Measurements from ENCODE around the gene SRXN1.

The SRXN1 gene

GRCh38 chr20:611047-611842 is 41.8 kb downstream of the SRXN1 start:
- Histone ChIP-seq H3K4me3 (0 out of 2 replicates have a peak overlapping the region, but pooled peaks have one; percentile 14), H3K36me3 (ENCODE audit: insufficient read depth, low read length) (no peaks in the 10 kb centered on the region), H3K9ac (ENCODE audit: insufficient read length) (no peak overlapping the region), H3K27ac (no peak overlapping the region), H3K9me3 (ENCODE audit: low read depth, low read length) (no peaks in the 10 kb centered on the region)
- TF ChIP-seq FOXP2 (optimal IDR thresholded peaks at IDR 0.05; ENCODE audit: control extremely low read depth, extremely low read length, insufficient read depth), result no peak
- no peak for DNase-seq (ENCODE audit: low read depth, low spot score)

GRCh38 chr20:610130-611046 is 42.6 kb downstream of the SRXN1 start, which contains the start of gene TCF15:
TCF15 (minus strand) TSS chr20:610309; CDS start chr20:610237, 72 bp downstream.
- Histone ChIP-seq H3K4me3 (peak within 1 kb of the TSS; percentile 71), H3K27ac (no peak within 1 kb of the TSS), H3K9ac (ENCODE audit: insufficient read length) (no peak within 1 kb of the TSS), H3K36me3 (ENCODE audit: insufficient read depth, low read length) (no peaks in the 10 kb centered on the region), H3K9me3 (ENCODE audit: low read depth, low read length) (no peaks in the 10 kb centered on the region)
- TF ChIP-seq FOXP2 (optimal IDR thresholded peaks at IDR 0.05; ENCODE audit: control extremely low read depth, extremely low read length, insufficient read depth) (no peak), EZH2 (IDR thresholded peaks at IDR 0.05) (no peak), POLR2AphosphoS5 (IDR thresholded peaks at IDR 0.05; ENCODE audit: borderline replicate concordance, low read depth, low read length) (no peak)
- no peak for DNase-seq (ENCODE audit: low read depth, low spot score)

GRCh38 chr20:609371-609964 is 43.5 kb downstream of the SRXN1 start:
- Histone ChIP-seq H3K4me3 (peak overlapping the region; percentile 71), H3K36me3 (ENCODE audit: insufficient read depth, low read length) (no peaks in the 10 kb centered on the region), H3K9ac (ENCODE audit: insufficient read length) (no peak overlapping the region), H3K9me3 (ENCODE audit: low read depth, low read length) (no peaks in the 10 kb centered on the region), H3K27ac (no peak overlapping the region)
- DNase-seq (ENCODE audit: low read depth, low spot score), result no peak
- TF ChIP-seq FOXP2 (optimal IDR thresholded peaks at IDR 0.05; ENCODE audit: control extremely low read depth, extremely low read length, insufficient read depth) (no peak), POLR2AphosphoS5 (IDR thresholded peaks at IDR 0.05; ENCODE audit: borderline replicate concordance, low read depth, low read length) (no peak), EZH2 (IDR thresholded peaks at IDR 0.05) (no peak)

GRCh38 chr20:608970-609369 is 44.0 kb downstream of the SRXN1 start:
- H3K36me3 ChIP-seq (ENCODE audit: insufficient read depth, low read length), result no peaks in the 10 kb centered on the region
- DNase-seq (ENCODE audit: low read depth, low spot score), result no peak
- H3K27ac ChIP-seq, result no peak overlapping the region
- no peak overlapping the region for H3K4me3 ChIP-seq
- no peak for TF ChIP-seq EZH2 (IDR thresholded peaks at IDR 0.05)
- TF ChIP-seq FOXP2 (optimal IDR thresholded peaks at IDR 0.05; ENCODE audit: control extremely low read depth, extremely low read length, insufficient read depth), result no peak
- no peak for TF ChIP-seq POLR2AphosphoS5 (IDR thresholded peaks at IDR 0.05; ENCODE audit: borderline replicate concordance, low read depth, low read length)
- no peak overlapping the region for H3K9ac ChIP-seq (ENCODE audit: insufficient read length)
- no peaks in the 10 kb centered on the region for H3K9me3 ChIP-seq (ENCODE audit: low read depth, low read length)

- H3K27ac ChIP-seq, result no peak overlapping the region
- H3K9me3 ChIP-seq (ENCODE audit: low read depth, low read length), result no peaks in the 10 kb centered on the region
- no peaks in the 10 kb centered on the region for H3K36me3 ChIP-seq (ENCODE audit: insufficient read depth, low read length)
- no peak for DNase-seq (ENCODE audit: low read depth, low spot score)
- no peak for TF ChIP-seq FOXP2 (optimal IDR thresholded peaks at IDR 0.05; ENCODE audit: control extremely low read depth, extremely low read length, insufficient read depth)
- H3K9ac ChIP-seq (ENCODE audit: insufficient read length), result no peak overlapping the region
- H3K4me3 ChIP-seq, result no peak overlapping the region
These were observed 45.5 kb downstream of the SRXN1 start for GRCh38 chr20:607476-607875.

GRCh38 chr20:605237-605636 is 47.8 kb downstream of the SRXN1 start:
- DNase-seq (ENCODE audit: low read depth, low spot score), result no peak
- no peak overlapping the region for H3K9ac ChIP-seq (ENCODE audit: insufficient read length)

GRCh38 chr20:603116-603640 is 49.8 kb downstream of the SRXN1 start:
- Histone ChIP-seq H3K4me3 (no peak overlapping the region), H3K9me3 (ENCODE audit: low read depth, low read length) (no peaks in the 10 kb centered on the region), H3K9ac (ENCODE audit: insufficient read length) (no peak overlapping the region), H3K36me3 (ENCODE audit: insufficient read depth, low read length) (no peaks in the 10 kb centered on the region), H3K27ac (no peak overlapping the region)
- TF ChIP-seq POLR2AphosphoS5 (IDR thresholded peaks at IDR 0.05; ENCODE audit: borderline replicate concordance, low read depth, low read length) (no peak), EZH2 (IDR thresholded peaks at IDR 0.05) (no peak), FOXP2 (optimal IDR thresholded peaks at IDR 0.05; ENCODE audit: control extremely low read depth, extremely low read length, insufficient read depth) (no peak)
- DNase-seq (ENCODE audit: low read depth, low spot score), result no peak

More at GRCh38 chr20:605237-605636, 47.8 kb downstream of the SRXN1 start:
- H3K9me3 ChIP-seq (ENCODE audit: low read depth, low read length), result no peaks in the 10 kb centered on the region
- H3K36me3 ChIP-seq (ENCODE audit: insufficient read depth, low read length), result no peaks in the 10 kb centered on the region
- H3K4me3 ChIP-seq, result no peak overlapping the region
- no peak overlapping the region for H3K27ac ChIP-seq
- TF ChIP-seq EZH2 (IDR thresholded peaks at IDR 0.05), result no peak
- no peak for TF ChIP-seq FOXP2 (optimal IDR thresholded peaks at IDR 0.05; ENCODE audit: control extremely low read depth, extremely low read length, insufficient read depth)
- TF ChIP-seq POLR2AphosphoS5 (IDR thresholded peaks at IDR 0.05; ENCODE audit: borderline replicate concordance, low read depth, low read length), result no peak
